SU-DHL-6 (cell line): Measurements from ENCODE around the gene ESF1.

Source experiments
- H2AFZ ChIP-seq: fragments of 200-600 bp; sonication (generic); 2 replicates; pipeline ENCODE4 v1.6.1; 2014; ENCODE audit warnings: low read depth, mild to moderate bottlenecking, moderate library complexity, mixed read lengths, antibody characterized with exemption, low read length; ENCODE audit not compliant: severe bottlenecking
- H3F3A ChIP-seq: fragments of 200-600 bp; shearing (Covaris generic); 2 replicates; pipeline ENCODE4 v1.6.0; 2016; ENCODE audit warnings: antibody characterized with exemption, mild to moderate bottlenecking; ENCODE audit not compliant: insufficient read depth
- H3K27ac ChIP-seq: fragments of 200-600 bp; sonication (generic); 2 replicates; pipeline ENCODE4 v1.5.1; 2016; ENCODE audit warnings: low read depth, mild to moderate bottlenecking, low read length, moderate library complexity, mixed read lengths
- H3K27me3 ChIP-seq: fragments of 200-600 bp; sonication (generic), shearing (Covaris generic); 2 replicates; pipeline ENCODE4 v1.6.0; 2014; ENCODE audit warnings: mild to moderate bottlenecking, low read length
- H3K36me3 ChIP-seq: fragments of 200-600 bp; sonication (generic); 2 replicates; pipeline ENCODE4 v1.6.1; 2014; ENCODE audit warnings: mild to moderate bottlenecking, low read length, mixed read lengths
- H3K4me2 ChIP-seq: fragments of 300-600, 200-600 bp; shearing (Covaris generic), sonication (generic); 2 replicates; pipeline ENCODE4 v1.6.0; 2014; ENCODE audit warnings: low read length, low read depth, mild to moderate bottlenecking; ENCODE audit not compliant: poor library complexity, severe bottlenecking
- H3K4me3 ChIP-seq: fragments of 200-600 bp; sonication (generic); 2 replicates; pipeline ENCODE4 v1.5.1; 2014; ENCODE audit warnings: antibody characterized with exemption, low read length, mild to moderate bottlenecking, mixed read lengths; ENCODE audit not compliant: insufficient read depth, poor library complexity, severe bottlenecking
- H3K79me2 ChIP-seq: fragments of 200-600 bp; sonication (generic); 2 replicates; pipeline ENCODE4 v1.6.1; 2014; ENCODE audit warnings: mild to moderate bottlenecking, low read length, moderate library complexity; ENCODE audit not compliant: insufficient read depth
- H3K9ac ChIP-seq: fragments of 200-600 bp; sonication (generic); 2 replicates; pipeline ENCODE4 v1.7.0; 2014; ENCODE audit warnings: mild to moderate bottlenecking, low read length
- H3K9me2 ChIP-seq: fragments of 200-600 bp; sonication (generic); replicated peaks from 2 replicates; pipeline ENCODE4 v1.6.1; 2014; ENCODE audit warnings: low read length; ENCODE audit not compliant: insufficient read depth
- H3K9me3 ChIP-seq: fragments of 200-600 bp; sonication (generic); 2 replicates; pipeline ENCODE4 v1.6.1; 2014; ENCODE audit warnings: low read length, mixed read lengths; ENCODE audit not compliant: insufficient read depth
- H4K20me1 ChIP-seq: fragments of 200-600 bp; sonication (generic); 2 replicates; pipeline ENCODE4 v1.6.1; 2014; ENCODE audit warnings: low read depth, mild to moderate bottlenecking, antibody characterized with exemption, low read length, moderate library complexity, mixed read lengths
- EZH2phosphoT487 ChIP-seq: fragments of 200-600 bp; sonication (generic), shearing (Covaris generic); conservative IDR thresholded peaks from 2 replicates; pipeline ENCODE4 v1.6.1; 2018; ENCODE audit warnings: mild to moderate bottlenecking, antibody characterized with exemption, low read length, moderate library complexity, mixed read lengths
- TF ChIP-seq, protein P1 (sequence below): fragments of 200-600 bp; sonication (generic); IDR thresholded peaks from one replicate; pipeline ENCODE4 v1.5.1; 2017; ENCODE audit warnings: antibody characterized with exemption, mild to moderate bottlenecking, low read length, moderate library complexity; ENCODE audit not compliant: insufficient read depth, poor library complexity, severe bottlenecking

ESF1 gene

DNA sequence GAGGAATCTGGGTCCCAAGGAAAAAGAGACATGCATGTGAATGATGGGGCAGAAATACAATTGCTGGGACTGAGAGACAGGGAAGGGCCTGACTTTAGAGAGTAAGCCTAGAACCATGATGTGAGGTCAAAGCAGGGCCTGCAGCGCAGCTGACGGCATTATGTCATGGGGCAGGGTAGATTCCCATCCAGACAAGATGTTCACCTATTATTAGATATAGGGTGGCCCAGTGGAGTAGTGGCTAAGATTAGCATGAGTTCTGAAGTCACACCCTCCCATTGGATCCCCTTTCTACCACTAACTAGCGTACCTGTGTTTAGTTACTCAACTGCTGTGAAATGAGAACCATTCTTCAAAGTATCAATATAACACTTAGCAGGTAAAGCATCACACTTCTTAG is 39.7 kb upstream of the ESF1 start:
- Histone ChIP-seq H4K20me1 (no peaks in the 10 kb centered on the region), H3F3A (no peaks in the 10 kb centered on the region), H3K36me3 (no peaks in the 10 kb centered on the region), H3K9me3 (no peaks in the 10 kb centered on the region), H3K4me2 (no peak overlapping the region), H3K4me3 (no peak overlapping the region), H3K27me3 (no peaks in the 10 kb centered on the region), H3K9ac (no peak overlapping the region), H3K79me2 (no peaks in the 10 kb centered on the region), H3K9me2 (no peaks in the 10 kb centered on the region), H2AFZ (no peak overlapping the region), H3K27ac (no peak overlapping the region)
- TF ChIP-seq, protein P1, sequence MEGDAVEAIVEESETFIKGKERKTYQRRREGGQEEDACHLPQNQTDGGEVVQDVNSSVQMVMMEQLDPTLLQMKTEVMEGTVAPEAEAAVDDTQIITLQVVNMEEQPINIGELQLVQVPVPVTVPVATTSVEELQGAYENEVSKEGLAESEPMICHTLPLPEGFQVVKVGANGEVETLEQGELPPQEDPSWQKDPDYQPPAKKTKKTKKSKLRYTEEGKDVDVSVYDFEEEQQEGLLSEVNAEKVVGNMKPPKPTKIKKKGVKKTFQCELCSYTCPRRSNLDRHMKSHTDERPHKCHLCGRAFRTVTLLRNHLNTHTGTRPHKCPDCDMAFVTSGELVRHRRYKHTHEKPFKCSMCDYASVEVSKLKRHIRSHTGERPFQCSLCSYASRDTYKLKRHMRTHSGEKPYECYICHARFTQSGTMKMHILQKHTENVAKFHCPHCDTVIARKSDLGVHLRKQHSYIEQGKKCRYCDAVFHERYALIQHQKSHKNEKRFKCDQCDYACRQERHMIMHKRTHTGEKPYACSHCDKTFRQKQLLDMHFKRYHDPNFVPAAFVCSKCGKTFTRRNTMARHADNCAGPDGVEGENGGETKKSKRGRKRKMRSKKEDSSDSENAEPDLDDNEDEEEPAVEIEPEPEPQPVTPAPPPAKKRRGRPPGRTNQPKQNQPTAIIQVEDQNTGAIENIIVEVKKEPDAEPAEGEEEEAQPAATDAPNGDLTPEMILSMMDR, result no peak
- TF ChIP-seq EZH2phosphoT487, result no peak

DNA sequence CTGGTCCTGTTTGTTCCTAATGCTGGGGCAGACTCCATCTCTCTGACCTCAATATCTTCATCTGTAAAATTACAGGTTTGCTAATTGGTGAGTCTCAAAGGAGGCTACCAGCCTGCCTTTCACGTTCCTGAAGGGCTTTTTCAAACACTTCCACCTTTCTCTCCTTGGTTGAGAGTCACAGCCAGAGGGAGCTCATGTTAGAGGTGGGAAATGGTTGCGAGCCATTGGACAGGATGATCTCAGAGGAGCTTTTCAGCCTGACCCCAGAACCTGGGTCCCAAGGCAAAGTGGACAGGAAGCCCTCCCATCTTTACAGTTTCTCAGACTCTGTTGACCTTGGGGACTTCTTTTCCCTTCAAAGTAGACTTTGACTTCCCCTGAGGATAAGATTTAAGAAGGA is 37.7 kb upstream of the ESF1 start:
- Histone ChIP-seq H2AFZ (no peak overlapping the region), H3K79me2 (no peaks in the 10 kb centered on the region), H3K4me2 (no peak overlapping the region)

GRCh38 chr20:13821876-13822275 is 37.2 kb upstream of the ESF1 start:
- Histone ChIP-seq H3K9me3 (no peaks in the 10 kb centered on the region), H3K9ac (no peak overlapping the region), H3K4me2 (no peak overlapping the region), H3K36me3 (no peaks in the 10 kb centered on the region), H3K27ac (no peak overlapping the region), H3K4me3 (no peak overlapping the region), H2AFZ (no peak overlapping the region), H3K27me3 (no peaks in the 10 kb centered on the region), H3K9me2 (no peaks in the 10 kb centered on the region), H3F3A (no peaks in the 10 kb centered on the region), H3K79me2 (no peaks in the 10 kb centered on the region), H4K20me1 (no peaks in the 10 kb centered on the region)
- TF ChIP-seq, protein P1, result no peak
- no peak for TF ChIP-seq EZH2phosphoT487

More for the DNA sequence above, 37.7 kb upstream of the ESF1 start:
- no peaks in the 10 kb centered on the region for H3F3A ChIP-seq
- H3K27ac ChIP-seq, result no peak overlapping the region
- no peaks in the 10 kb centered on the region for H4K20me1 ChIP-seq
- H3K4me3 ChIP-seq, result no peak overlapping the region
- H3K27me3 ChIP-seq, result no peaks in the 10 kb centered on the region
- no peaks in the 10 kb centered on the region for H3K9me2 ChIP-seq
- no peaks in the 10 kb centered on the region for H3K9me3 ChIP-seq
- no peak overlapping the region for H3K9ac ChIP-seq
- TF ChIP-seq, protein P1, result no peak
- TF ChIP-seq EZH2phosphoT487, result no peak
- H3K36me3 ChIP-seq, result no peaks in the 10 kb centered on the region
